HG03175 (cell line): Measurements from ENCODE around the gene SOX12.
A peak's percentile ranks its signal among the peaks of the same experiment; 100 is the strongest.

Source experiments
- ATAC-seq: cut with Tn5 transposase; IDR thresholded peaks from one replicate; pipeline ENCODE4 v1.9.1; 2021; ENCODE audit warnings: mild to moderate bottlenecking, moderate library complexity; ENCODE audit not compliant: unreplicated experiment

Gene SOX12

DNA sequence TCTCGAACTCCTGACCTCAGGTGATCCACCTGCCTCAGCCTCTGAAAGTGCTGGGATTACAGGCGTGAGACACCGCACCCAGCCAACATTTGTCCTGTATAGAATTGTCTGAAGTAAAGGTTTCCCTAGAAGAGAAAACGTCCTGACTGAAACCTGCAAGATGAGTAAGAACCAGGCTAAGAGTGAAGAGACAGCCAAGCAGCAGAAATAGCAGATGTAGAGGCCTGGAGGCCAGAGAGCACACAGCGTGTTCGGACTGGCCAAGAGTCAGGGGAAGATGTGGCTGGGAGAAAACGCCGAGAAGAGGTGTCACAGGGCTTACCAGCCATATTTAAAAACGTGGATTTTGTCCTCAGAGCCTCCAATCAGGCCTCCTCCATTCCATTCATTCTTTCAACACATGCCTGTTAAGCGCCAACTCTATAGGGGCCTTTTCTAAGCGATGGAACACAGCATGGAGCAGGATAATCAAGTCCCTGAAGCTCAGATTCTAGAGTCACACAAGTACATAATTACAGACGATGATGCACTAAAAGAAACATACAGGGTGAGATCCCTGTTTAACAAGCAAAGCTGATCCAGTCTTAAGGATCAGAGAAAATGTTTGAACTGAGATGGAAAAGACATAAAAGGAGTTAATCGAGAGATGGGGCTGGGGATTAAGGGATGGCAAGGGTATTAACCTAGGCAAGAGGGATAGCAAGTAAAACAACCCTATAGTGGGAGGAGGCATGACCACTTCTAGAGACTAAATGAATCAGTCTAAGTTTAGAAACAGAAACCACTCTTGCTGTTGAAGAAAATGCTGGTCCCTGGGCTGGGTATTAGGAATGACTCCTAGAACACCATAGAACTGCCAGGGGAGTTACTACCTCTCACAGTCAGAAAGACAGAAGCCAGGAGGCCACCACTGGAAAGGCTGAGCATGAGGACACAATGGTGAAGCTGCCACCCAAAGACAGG, 23.2 kb upstream of the SOX12 start:
- ATAC-seq: no peak

DNA sequence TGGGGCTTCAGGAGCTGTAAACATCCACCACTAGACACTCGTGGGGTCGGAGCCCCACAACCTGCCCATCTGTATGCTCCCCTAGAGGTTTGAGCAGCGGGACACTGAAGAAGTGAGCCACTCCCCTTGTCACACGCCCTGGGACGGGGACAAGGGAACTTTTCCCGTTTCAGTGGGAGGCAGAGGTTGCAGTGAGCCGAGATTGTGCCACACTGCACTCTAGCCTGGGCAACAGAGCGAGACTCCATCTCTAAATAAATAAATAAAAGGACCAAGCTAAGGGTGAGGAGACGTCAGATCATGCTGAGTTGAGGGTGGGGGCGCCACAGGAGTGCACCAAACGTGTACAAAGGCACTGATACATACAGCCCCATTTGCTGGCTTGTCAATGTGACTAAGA, 19.6 kb upstream of the SOX12 start:
- ATAC-seq: no peak

DNA sequence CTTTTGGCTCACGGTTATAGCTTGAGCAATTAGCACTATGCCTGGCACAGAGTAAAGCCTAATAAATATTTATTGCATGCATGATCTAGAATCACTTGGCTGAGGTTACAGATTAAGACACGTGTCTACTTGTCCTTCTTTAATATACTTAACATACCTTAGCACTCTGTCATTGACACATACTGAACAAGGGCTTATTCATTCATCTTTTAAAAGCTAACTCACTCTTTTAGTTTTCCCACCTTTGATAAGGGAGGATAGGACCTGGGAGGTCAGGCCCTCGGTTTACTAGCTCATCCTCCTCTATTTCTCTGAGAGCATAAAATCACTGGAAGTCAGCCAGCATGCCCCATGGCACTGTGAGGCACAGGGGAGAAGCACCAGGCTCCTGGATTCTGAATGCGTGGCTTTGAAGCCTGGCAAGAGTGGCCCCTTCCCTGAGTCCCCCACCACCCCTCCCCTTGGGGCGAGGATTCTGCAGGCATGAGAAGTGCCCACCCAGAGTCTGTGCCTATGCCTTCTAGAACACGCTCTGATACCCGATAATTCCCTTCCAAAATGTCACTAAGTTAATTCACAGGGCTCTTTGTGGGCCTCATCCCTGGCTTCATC, 16.8 kb upstream of the SOX12 start:
- ATAC-seq: no peak

DNA sequence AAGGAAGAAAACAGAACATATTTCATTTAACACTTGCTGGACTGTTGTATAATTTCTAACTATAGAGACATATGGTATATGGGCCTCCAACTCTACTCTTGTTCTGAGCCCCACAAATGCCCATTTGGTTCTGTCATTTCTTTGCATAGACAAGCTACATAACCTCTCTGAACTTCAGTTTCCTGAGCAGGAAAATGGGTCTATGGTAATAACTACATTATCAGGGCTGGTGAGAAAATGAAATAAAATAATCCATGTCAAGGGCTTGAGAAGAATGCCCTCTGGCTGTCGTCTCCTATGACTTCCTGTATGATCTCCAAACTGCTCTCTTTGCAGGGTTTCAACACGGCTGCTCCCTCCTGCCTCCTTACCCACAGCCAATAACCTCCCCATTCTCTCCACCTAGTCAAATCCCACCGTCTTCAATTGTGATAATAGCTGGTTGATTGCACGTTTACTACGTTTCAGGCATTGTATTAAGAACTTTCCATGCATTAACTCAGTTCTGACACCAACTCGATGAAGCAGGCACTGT, 16.0 kb upstream of the SOX12 start:
- no peak for ATAC-seq

DNA sequence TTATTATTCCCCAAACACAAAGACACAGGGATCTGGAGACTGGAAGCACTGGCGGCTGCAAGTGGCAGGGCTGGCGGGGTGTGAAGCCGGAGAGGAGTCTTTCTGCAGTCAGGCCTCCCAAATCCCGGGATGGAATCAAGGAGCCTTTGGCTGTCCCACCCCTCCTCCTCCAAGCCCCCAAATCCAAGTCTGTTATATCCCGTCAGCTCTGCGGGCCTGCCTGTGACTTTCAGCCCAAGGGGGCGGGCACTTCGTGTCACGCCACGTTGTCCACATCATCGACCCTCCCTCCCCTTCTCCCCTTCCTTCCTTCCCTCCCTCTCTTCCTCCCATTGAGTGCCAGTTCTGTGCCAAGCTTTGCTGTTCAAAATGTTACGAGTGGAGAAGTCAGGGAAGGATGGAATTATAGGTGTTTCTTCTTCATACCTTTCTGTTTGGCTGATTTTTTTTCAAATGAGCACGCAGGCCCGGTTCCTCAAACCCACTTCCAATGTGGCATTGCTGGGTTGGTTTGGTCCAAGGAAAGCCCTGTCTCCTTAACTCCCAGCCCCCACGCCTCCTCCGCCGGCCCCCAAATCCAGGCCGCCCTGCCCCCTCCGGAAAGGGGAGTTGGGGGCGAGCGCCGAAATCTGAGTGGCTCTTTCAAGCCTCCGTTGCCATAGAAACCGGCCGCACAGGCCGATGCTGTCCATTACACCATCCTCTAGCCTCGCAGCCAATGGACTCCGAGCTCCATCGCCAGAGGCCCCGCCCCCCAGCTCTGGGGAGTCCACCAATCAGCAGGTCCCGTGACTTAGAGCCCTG, 15.3 kb upstream of the SOX12 start:
- peak; percentile 99 for ATAC-seq

DNA sequence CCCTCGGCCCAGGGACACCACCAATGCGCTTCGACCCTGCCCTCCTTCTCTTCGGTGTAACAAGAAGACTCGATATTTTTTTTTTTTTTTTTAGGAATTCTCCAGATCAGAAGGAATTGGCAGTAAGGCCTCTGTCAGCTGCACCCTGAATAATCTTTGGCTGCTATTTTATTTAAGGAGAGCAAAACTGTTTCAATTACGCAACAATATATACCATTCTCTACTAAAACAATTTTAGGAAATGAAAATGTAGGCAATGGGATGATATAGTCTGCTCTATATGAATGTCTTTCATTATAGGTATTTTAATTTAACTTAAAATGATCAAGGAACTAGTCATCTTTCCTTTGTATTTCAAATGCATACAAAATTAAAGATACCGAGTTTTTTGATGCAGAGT, 14.7 kb upstream of the SOX12 start:
- no peak for ATAC-seq

DNA sequence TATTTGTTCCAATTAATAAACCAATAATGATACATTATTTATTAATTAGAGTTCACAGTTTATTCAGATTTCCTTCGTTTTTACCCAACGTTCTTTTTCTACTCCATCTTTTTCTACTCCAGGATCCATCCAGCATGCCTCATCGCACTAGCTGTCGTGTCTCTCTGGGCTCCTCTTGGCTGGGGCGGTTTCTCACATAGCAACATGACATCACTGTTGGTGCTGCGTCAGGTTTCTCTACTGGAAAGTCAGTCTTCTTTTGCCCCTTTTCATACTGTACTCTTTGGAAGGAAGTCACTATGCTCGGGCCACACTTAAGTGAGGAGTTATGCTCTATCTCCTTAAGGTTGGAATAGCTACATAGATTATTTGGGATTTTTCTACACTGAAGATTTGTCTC, 13.7 kb upstream of the SOX12 start:
- no peak for ATAC-seq

DNA sequence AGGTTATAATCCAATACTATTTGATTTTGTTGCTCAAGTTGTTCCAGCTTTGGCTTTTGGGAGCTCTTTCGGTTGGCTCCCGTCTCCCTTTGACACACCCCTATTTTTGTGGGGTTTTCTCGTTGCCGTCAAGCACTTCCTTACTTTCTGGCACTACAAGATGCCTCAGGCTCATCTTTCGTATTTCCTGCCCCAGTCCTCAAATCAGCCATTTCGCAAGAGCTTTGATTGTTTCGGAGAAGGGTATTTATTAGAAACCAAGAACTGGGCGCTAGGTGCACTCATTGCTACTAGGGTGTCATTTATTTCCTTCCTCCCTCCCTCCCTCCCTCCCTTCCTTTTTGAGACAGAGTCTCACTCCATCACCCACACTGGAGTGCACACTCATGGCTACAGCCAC, 13.3 kb upstream of the SOX12 start:
- ATAC-seq: no peak

DNA sequence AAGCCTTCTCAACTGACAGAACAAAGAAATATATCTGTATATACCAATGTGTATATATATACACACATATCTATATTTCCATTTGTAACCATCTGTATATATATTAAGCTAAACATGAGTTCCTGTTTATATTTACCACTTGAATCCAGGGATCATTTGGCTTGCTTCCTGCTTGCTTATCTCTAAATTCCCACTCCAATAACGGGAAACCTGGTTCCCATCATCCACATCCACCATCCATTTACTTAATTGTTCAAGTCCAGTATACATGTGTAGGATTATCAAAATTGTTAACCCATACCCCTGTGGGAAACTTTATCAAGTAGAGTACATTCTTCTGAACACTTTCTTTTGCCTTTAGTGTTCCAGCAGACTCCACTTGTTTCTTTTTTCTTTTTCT, 12.5 kb upstream of the SOX12 start:
- ATAC-seq: no peak

DNA sequence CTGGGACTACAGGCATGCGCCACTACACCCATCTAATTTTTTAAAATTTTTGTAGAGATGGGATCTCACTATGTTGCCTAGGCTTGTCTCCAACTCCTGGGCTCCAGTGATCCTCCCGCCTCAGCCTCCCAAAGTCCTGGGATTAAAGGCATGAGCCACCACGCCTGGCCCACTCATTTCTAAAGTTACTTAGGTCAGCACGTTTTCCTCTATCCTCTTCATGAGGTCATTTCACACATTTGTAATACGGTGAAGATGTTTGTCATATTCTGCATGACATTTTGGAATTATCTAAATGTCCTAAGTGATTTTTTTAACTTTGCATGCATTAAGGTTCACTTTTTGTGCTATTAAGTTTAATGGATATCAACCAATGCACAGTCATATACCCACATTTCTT, 11.9 kb upstream of the SOX12 start:
- no peak for ATAC-seq

DNA sequence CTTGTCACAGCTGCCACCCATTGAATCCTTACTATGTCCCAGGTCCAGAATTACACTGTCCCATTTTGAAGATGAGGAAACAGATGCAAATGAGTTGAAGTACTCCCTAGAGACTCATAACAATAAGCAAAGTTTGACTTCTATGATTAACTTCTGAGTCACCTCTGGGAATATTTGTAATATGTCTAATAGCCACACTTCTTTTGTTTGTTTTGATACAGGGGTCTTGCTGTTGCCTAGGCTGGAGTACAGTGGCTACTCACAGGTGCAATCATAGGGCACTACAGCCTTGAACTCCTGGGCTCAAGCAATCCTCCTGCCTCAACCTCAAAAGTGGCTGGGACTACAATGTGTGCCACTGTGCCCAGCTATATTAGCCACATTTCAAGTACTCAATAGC, 11.4 kb upstream of the SOX12 start:
- no peak for ATAC-seq

DNA sequence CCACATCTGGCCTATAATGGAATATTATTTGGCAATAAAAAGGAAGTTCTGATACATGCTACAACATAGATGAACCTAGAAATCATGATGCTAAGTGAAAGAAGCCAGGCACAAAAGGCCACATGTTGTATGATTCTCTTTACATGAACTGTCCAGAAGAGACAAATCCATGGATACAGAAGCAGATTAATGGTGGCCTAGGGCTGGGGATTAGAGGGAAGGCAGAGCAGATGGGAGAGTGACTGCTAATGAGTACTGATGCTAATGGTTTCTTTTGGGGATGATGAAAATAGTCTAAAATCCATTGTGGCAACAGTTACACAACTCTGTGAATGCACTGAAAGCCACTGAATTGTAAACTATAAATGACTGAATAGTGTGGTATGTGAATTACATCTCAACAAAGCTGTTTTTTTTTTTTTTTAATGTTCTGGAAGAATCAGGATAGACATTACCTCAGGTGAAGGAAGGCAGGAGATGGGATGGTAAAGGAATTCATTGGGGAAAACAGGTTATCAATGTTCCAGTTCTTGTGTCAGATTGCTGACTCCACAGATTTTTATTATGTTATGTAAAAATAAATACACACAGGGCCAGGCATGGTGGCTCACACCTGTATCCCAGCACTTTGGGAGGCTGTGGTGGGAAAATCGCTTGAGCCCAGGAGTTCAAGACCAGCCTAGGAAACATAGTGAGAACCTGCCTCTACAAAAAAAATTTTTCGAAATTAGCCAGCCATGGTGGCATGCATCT, 8.9 kb upstream of the SOX12 start:
- ATAC-seq: no peak

DNA sequence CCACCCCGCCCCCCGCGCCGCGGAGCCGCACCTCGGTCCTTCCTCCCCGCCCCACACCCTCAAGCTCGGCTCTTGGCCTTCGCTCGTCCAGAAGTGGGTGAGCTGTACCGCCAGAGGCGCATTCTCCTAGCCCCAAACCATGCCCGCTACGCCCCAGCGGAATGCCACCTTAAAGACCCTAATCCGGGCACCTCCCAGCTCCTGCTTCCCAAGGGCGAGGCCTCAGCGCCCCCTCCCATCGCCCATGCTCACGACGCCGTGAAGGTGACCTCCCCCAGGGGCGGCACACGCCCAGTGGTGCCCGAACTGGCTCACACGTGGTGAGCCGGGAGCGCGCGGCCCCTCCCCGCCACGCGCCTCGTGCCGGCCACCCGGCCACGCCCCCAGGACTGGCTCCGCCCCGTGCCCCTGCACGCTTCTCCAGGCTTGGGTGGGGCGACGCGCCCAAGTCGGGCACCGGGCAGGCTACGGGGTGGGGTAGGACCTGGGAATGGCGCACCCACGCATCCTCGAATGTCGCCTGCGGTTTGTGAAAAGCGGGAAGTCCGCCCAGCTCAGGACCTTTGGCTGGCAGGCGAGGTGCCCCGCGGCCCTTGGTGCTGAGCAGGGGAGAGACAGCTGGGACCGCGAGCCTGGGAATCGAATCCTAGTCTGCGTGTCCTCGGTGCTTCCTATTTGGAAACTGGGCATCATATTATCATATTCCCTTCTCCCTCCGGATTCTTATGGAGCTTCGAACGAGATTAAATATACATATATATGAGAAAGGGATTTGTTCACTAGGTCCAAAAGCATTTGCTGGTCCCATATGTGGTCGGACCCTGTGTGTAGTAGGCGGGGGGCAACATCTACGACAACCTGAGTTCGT, 941 bp upstream of the SOX12 start:
- ATAC-seq: peak; percentile 57

DNA sequence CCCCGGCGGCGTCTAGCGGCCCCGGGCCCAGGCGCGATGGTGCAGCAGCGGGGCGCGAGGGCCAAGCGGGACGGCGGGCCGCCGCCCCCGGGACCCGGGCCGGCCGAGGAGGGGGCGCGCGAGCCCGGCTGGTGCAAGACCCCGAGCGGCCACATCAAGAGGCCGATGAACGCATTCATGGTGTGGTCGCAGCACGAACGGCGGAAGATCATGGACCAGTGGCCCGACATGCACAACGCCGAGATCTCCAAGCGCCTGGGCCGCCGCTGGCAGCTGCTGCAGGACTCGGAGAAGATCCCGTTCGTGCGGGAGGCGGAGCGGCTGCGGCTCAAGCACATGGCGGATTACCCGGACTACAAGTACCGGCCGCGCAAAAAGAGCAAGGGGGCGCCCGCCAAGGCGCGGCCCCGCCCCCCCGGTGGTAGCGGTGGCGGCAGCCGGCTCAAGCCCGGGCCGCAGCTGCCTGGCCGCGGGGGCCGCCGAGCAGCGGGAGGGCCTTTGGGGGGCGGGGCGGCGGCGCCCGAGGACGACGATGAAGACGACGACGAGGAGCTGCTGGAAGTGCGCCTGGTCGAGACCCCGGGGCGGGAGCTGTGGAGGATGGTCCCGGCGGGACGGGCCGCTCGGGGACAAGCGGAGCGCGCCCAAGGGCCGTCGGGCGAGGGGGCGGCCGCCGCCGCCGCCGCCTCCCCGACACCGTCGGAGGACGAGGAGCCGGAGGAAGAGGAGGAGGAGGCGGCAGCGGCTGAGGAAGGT, 715 bp downstream of the SOX12 start:
- ATAC-seq: peak; percentile 4

DNA sequence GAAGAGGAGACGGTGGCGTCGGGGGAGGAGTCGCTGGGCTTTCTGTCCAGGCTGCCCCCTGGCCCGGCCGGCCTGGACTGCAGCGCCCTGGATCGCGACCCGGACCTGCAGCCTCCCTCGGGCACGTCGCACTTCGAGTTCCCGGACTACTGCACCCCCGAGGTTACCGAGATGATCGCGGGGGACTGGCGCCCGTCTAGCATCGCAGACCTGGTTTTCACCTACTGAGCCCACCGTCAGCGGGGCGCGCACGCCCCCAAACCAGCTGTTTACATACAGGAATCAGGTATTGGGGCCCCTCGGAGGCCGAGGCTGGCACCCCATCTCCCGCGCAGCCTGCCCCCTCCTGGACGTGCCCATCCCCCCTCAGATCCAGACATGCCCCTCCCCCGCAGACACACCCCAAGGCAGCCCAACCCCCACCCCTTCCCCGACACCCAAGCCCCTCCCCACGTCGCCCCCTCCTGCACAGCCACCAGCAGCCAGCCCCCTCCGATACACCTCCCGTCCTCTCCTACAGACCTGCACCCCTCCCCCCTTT, 1.4 kb downstream of the SOX12 start:
- ATAC-seq: no peak

DNA sequence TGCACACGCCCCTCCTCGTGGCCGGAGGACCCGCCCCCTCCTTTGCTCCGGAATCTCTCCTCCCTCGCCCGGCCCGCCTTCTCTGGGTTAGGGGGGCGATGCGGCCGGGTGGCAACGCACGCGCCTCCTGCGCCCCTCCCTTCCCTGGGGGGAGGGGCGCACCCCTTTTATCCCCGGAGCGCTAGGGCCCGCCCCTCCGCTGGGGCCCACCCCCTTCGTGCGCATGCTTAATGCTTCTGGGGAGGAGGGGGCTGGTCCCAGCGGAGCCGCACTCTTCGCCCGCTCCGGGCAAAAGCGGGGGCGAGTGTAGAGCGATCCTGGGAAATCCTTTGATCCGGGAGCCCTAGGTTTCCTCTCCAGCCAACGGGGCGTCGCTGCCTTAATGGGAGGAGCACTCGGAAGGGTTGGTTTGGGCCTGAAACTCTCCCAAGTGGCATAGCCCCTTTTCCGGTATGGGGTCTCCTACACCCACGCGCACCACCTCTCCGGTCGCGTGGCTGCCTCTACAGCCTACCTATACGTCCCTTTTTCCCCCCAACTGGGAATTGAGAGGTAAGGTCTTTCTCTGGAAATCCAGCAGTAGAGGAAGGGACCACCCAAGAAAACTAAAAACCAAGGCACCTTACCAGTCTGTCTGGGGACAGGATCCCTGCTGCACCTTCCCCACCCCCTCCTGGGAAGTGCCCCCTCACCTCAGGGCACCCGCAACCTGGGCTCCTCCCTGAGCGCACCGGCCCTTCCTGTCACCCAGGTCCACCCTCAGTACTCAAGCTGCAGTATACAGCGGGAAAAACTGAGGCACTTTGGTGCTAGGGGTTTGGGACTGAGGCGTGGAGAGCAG, 2.1 kb downstream of the SOX12 start:
- no peak for ATAC-seq

DNA sequence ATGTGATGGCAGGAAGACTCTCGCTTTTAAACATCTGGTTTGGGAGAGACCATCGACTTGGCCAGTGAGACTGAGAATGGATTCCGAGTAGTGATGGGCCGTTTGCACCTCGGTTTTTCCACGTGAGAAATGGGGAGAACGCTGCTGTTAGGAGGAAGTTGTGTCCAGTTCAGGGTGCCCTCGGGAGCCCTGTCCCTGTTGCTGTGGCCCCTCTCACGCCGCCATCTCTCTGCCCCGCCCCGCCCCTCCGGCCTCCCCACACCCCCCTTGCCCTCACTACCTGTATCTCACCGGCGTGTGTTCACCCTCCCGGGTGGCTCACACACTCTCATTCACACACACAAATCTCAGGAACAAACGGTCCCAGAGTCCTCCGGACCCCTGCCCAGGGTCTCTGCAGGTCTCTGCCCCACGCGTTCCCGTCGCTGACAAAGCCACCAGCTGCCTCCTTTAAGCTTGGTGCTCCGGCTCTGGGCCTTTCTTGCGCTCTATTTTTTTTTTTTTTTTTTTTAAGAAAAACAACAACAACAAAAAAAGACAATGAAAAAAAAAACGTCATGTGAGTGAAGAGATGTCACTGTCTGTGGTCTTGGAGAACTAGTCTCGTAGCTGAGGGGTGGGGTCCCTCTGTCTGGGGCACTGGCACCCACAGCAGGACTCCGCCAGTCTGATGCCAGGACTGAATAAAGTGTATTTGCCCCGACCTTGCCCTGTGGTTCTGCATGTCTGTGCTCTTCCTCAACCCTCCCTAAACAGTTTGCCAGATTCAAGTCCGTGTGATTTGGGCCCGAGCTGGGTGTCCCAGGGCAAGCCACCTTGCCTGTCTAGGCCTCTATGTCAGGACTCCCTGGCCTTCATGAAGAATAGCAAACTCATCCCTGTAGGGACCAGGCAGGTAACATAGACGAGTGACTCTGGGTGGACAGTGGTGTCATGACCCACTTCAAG, 2.9 kb downstream of the SOX12 start:
- no peak for ATAC-seq
